Measurements from ENCODE around the gene METRNL.

DNA sequence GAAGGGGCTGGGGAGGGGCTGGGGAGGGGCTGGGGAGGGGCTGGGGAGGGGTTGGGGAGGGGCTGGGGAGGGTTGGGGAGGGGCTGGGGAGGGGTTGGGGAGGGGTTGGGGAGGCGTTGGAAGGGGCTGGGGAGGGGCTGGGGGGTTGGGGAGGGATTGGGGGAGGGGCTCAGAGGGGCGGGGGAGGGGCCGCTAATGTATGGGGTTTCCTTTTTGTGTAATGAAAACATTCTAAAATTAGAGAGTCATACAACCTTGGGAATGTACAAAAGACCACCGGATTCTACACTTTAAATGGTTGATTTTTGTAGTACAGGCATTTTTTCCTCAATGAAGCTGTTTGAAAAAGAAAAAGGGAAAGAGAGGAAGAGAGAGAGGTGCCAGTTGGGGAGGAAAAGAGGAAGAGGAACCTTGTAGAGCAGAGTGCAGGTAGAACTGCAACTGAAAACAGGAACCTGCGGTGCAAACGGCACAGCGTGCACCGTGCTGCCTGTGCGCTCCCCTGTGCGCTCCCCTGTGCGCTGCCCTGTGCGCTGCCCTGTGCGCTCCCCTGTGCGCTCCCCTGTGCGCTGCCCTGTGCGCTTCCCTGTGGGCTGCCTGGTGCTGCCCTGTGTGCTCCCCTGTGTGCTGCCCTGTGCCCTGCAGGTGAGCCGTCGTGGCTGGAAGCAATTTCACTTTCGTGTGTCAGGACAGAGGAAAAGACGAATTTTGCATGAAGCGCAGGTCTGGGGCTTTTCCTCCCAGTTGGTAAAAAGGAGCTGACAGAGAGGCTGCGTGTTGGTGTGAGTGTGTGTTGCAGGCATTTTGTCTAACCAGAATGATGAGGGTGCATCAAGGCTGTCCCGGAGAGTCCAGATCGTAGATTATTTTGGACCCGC, 40.8 kb downstream of the METRNL start:
- TF ChIP-seq, protein P1, sequence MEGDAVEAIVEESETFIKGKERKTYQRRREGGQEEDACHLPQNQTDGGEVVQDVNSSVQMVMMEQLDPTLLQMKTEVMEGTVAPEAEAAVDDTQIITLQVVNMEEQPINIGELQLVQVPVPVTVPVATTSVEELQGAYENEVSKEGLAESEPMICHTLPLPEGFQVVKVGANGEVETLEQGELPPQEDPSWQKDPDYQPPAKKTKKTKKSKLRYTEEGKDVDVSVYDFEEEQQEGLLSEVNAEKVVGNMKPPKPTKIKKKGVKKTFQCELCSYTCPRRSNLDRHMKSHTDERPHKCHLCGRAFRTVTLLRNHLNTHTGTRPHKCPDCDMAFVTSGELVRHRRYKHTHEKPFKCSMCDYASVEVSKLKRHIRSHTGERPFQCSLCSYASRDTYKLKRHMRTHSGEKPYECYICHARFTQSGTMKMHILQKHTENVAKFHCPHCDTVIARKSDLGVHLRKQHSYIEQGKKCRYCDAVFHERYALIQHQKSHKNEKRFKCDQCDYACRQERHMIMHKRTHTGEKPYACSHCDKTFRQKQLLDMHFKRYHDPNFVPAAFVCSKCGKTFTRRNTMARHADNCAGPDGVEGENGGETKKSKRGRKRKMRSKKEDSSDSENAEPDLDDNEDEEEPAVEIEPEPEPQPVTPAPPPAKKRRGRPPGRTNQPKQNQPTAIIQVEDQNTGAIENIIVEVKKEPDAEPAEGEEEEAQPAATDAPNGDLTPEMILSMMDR (IDR thresholded peaks at IDR 0.05) = no peak
- no peak for TF ChIP-seq POLR2A (IDR thresholded peaks at IDR 0.05)

Data from uterus (tissue), 2 donors.